Duodenal mucosa (tissue), 2 donors: ENCODE measurements around the gene HMCN1.
"Not testable (repeated sequence)": the region's sequence is repeated elsewhere in the genome, so short reads cannot be mapped to it uniquely, and the experiment has no call there.

ENCODE experiments used
- H3K27ac ChIP-seq: one replicate; pipeline ENCODE4 v1.7.0; 2013; ENCODE audit warnings: low read depth, low read length
- H3K27me3 ChIP-seq, 2 donors: one replicate each; pipeline ENCODE4 v1.7.0; 2013; ENCODE audit warnings: low read length in 2 of 2, control low read depth in 1 of 2; ENCODE audit not compliant: insufficient read depth in 2 of 2, control insufficient read depth in 1 of 2
- H3K36me3 ChIP-seq, 2 donors: one replicate each; pipeline ENCODE4 v1.7.0; 2013; ENCODE audit warnings: low read length in 2 of 2, control low read depth in 1 of 2; ENCODE audit not compliant: insufficient read depth in 2 of 2, control insufficient read depth in 1 of 2
- H3K4me1 ChIP-seq, 2 donors: one replicate each; pipeline ENCODE4 v1.7.0; 2013; ENCODE audit warnings: low read length in 2 of 2, control low read depth in 1 of 2; ENCODE audit not compliant: insufficient read depth in 2 of 2, control insufficient read depth in 1 of 2
- H3K4me3 ChIP-seq, 2 donors: one replicate each; pipeline ENCODE4 v1.7.0; 2013; ENCODE audit warnings: low read length in 2 of 2, low read depth in 1 of 2
- H3K9ac ChIP-seq, 2 donors: one replicate each; pipeline ENCODE4 v1.7.0; 2013; ENCODE audit warnings: low read length in 2 of 2, low read depth in 1 of 2
- H3K9me3 ChIP-seq, 2 donors: one replicate each; pipeline ENCODE4 v1.7.0; 2013; ENCODE audit warnings: low read length in 2 of 2, control low read depth in 1 of 2; ENCODE audit not compliant: control insufficient read depth in 1 of 2

Gene HMCN1

GRCh38 chr1:185775501-185775900 is 41.3 kb downstream of the HMCN1 start:
- H3K27ac ChIP-seq, result no peak overlapping the region

DNA sequence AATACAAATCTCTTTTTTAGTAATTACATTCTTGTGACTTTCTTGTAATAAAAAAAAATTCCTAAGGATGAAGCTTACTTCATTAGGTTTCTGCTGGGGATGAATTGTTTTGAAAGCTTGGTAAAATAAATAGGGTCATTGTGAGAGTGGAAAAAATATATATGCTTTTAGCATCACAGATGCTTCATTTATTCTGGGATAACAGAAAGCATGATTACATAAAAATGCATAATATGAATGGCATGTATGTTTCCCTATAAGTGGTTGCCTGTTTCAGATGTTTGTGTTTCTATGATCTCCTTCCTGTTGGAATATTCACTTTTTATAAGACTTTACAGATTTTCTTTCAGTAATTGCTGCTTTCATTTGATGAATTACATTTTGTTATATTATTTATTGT is 42.3 kb downstream of the HMCN1 start:
- no peaks in the 10 kb centered on the region for H3K27me3 ChIP-seq
- no peaks in the 10 kb centered on the region for H3K9me3 ChIP-seq
- H3K36me3 ChIP-seq, result no peaks in the 10 kb centered on the region
- no peaks in the 10 kb centered on the region for H3K4me1 ChIP-seq
- no peak overlapping the region for H3K4me3 ChIP-seq
- no peak overlapping the region for H3K27ac ChIP-seq
- H3K9ac ChIP-seq, result no peak overlapping the region

More at GRCh38 chr1:185775501-185775900, 41.3 kb downstream of the HMCN1 start:
- H3K9me3 ChIP-seq, result no peaks in the 10 kb centered on the region
- H3K4me3 ChIP-seq, result no peak overlapping the region
- no peaks in the 10 kb centered on the region for H3K4me1 ChIP-seq
- no peaks in the 10 kb centered on the region for H3K27me3 ChIP-seq
- no peak overlapping the region for H3K9ac ChIP-seq
- no peaks in the 10 kb centered on the region for H3K36me3 ChIP-seq

- not testable (repeated sequence) for H3K9ac ChIP-seq, H3K4me3 ChIP-seq, H3K36me3 ChIP-seq, H3K27me3 ChIP-seq, H3K4me1 ChIP-seq, H3K27ac ChIP-seq, H3K9me3 ChIP-seq
Observed at GRCh38 chr1:185783860-185784259, 49.7 kb downstream of the HMCN1 start.

DNA sequence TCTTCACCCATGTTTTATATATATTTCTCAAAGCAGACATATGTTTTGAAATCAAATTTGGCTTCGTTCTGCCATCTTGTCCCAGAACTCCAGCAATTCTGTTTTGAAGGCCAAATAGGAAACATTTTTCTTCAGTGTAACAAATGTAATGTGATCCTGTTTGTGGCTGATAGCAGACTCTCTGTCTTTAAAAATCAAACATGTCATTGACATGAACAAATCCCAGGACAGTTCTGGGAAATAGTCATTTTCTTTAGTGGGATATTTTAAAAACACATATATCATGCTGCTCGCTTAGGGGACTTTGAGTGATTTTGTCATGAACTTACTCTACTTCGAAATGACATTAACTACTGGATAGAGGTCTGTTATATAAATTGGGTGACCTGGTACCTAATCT is 51.4 kb downstream of the HMCN1 start:
- Histone ChIP-seq H3K4me3 (no peak overlapping the region), H3K4me1 (peaks cover 0 to 5% of the 10 kb centered on the region in 2 donors), H3K9ac (no peak overlapping the region), H3K9me3 (no peaks in the 10 kb centered on the region), H3K36me3 (no peaks in the 10 kb centered on the region), H3K27ac (no peak overlapping the region), H3K27me3 (no peaks in the 10 kb centered on the region)

DNA sequence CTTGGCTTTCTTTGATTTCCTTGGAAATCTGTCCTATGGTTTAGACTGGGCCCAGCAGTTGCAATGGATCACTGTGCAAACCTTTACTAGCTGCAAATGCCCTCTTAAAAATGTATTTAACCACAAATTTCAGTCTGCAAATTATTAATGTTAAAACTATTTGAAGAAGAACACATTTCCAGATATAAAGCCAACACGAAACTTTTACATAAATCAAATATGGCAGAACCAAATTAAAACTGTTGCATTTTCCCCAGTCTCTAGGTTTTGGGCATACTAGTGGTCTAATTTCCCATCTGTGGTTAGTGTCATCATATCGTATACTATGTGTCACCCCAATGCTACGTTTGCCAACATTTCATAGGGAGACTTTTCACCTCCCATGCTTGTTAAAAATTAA is 52.3 kb downstream of the HMCN1 start:
- peaks cover 0 to 5% of the 10 kb centered on the region in 2 donors for H3K4me1 ChIP-seq
- H3K4me3 ChIP-seq, result no peak overlapping the region
- no peaks in the 10 kb centered on the region for H3K9me3 ChIP-seq
- no peaks in the 10 kb centered on the region for H3K27me3 ChIP-seq
- no peak overlapping the region for H3K27ac ChIP-seq
- H3K9ac ChIP-seq, result no peak overlapping the region
- no peaks in the 10 kb centered on the region for H3K36me3 ChIP-seq

- no peaks in the 10 kb centered on the region for H3K36me3 ChIP-seq
- H3K4me1 ChIP-seq, result peaks cover 0 to 5% of the 10 kb centered on the region in 2 donors
- no peak overlapping the region for H3K4me3 ChIP-seq
- H3K9me3 ChIP-seq, result no peaks in the 10 kb centered on the region
- H3K27ac ChIP-seq, result no peak overlapping the region
- H3K27me3 ChIP-seq, result no peaks in the 10 kb centered on the region
- H3K9ac ChIP-seq, result no peak overlapping the region
Observed at GRCh38 chr1:185787238-185787637, 53.0 kb downstream of the HMCN1 start.

DNA sequence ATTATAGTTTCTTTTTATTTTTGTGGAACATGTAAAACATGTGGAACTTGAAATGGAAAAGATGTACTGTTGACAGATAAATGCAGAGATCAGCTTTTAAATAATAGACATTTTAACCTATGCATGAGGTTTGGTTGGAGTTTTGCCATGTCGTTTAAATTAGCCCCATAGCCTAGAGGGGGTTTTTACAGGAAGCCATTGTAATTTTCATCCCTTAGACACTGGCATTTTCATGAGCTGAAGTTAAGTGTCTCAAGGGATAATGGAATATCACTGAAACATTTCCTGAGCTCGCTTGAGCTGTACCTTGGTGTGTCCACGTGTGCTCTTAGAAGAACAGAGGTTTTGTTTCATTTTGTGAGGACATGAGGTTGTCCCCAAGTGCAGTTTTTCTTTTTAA is 54.2 kb downstream of the HMCN1 start:
- Histone ChIP-seq H3K4me3 (no peak overlapping the region), H3K36me3 (no peaks in the 10 kb centered on the region), H3K9ac (no peak overlapping the region), H3K27me3 (no peaks in the 10 kb centered on the region), H3K27ac (no peak overlapping the region), H3K9me3 (no peaks in the 10 kb centered on the region), H3K4me1 (peaks cover 0 to 5% of the 10 kb centered on the region in 2 donors)

GRCh38 chr1:185789501-185790193 is 55.5 kb downstream of the HMCN1 start:
- H3K9ac ChIP-seq, result no peak overlapping the region
- H3K27ac ChIP-seq, result no peak overlapping the region
- no peaks in the 10 kb centered on the region for H3K36me3 ChIP-seq
- no peaks in the 10 kb centered on the region for H3K9me3 ChIP-seq
- peaks cover 0 to 5% of the 10 kb centered on the region in 2 donors for H3K4me1 ChIP-seq
- no peaks in the 10 kb centered on the region for H3K27me3 ChIP-seq
- H3K4me3 ChIP-seq, result no peak overlapping the region

- no peak overlapping the region for H3K9ac ChIP-seq
- no peaks in the 10 kb centered on the region for H3K9me3 ChIP-seq
- H3K4me1 ChIP-seq, result peaks cover 0 to 5% of the 10 kb centered on the region in 2 donors
- no peaks in the 10 kb centered on the region for H3K36me3 ChIP-seq
- H3K4me3 ChIP-seq, result no peak overlapping the region
- no peak overlapping the region for H3K27ac ChIP-seq
- H3K27me3 ChIP-seq, result no peaks in the 10 kb centered on the region
Observed at GRCh38 chr1:185790194-185790735, 56.1 kb downstream of the HMCN1 start.

DNA sequence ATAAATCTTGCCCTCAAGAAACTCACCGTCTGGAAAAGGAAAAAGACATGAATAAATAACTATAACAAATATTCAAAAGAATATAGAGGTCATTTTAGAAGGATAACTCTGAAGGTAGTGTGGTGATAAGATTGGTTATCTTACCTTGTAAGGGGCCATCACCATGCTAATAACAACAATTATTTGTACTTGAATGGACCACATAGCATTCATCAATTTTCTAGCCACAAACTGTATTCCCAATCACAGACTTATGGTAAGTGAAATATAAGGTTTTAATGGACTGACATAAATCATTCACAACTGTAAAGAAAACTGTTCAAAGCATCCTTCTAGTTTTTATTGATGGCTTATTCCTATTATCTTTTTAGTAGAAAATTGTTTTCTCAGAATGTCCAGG is 57.8 kb downstream of the HMCN1 start:
- H3K9me3 ChIP-seq, result no peaks in the 10 kb centered on the region
- H3K27me3 ChIP-seq, result no peaks in the 10 kb centered on the region
- H3K9ac ChIP-seq, result no peak overlapping the region
- H3K4me1 ChIP-seq, result peaks cover 0 to 5% of the 10 kb centered on the region in 2 donors
- H3K36me3 ChIP-seq, result no peaks in the 10 kb centered on the region
- H3K27ac ChIP-seq, result no peak overlapping the region
- no peak overlapping the region for H3K4me3 ChIP-seq
